ENCODE measurements around the gene NF1.

The NF1 gene

DNA sequence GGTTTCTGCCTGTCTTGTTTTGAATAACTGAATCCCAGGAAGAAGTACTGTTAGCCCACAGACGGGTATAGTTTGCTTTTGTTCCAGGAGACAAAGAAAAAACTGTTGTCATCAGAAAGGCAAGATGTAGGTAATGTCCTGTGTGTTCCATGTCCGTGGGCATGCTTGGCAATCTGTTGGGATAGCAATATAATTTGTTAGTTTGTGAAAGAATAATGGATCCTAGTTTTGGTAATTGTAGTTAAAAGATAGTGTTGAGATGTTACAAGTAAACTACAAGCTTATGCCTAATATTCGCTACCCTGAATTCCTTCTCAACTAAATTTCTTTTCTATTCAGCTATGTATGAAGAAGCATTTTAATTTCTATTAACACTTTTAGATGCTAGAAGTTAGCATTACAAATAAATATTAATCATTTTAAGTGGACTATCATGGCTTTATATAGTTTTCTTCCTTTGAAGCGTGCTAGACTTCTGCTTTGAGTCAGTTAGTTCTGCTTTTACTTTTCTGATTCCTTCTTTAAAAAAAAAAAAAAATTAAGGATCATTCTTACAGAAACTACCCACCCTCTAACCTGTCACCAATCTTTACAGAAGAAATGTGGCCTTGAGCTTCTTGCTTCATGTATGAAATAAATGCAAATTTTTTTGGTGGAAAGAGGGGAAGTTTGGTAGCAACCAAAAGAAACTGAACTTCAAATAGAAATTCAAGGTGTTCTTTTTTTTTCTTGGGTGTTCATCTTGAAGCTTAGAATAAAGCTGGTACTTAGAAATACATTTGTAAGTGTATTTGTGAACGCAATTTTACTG, 224.3 kb downstream of the NF1 start:
- H4K20me1 ChIP-seq (ENCODE audit: low read depth, low read length): no peaks in the 10 kb centered on the region
- peak overlapping the region; percentile 76 for H3K4me3 ChIP-seq (ENCODE audit: insufficient read depth, low read length, poor library complexity, severe bottlenecking)
- H3K9me3 ChIP-seq (ENCODE audit: insufficient read depth, low read length): no peaks in the 10 kb centered on the region
- H3K9me2 ChIP-seq (replicated peaks; ENCODE audit: insufficient read depth, low read length): no peaks in the 10 kb centered on the region
- H3K27me3 ChIP-seq (ENCODE audit: low read length): no peaks in the 10 kb centered on the region
- H3F3A ChIP-seq (ENCODE audit: insufficient read depth): peaks cover 78% of the 10 kb centered on the region
- TF ChIP-seq EZH2phosphoT487 (conservative IDR thresholded peaks at IDR 0.05; ENCODE audit: low read length): no peak
- TF ChIP-seq CTCF (IDR thresholded peaks at IDR 0.05; ENCODE audit: insufficient read depth, low read length, poor library complexity, severe bottlenecking): no peak
- peak overlapping the region; percentile 67 for H3K9ac ChIP-seq (ENCODE audit: low read length)
- peaks cover 56% of the 10 kb centered on the region for H3K79me2 ChIP-seq (ENCODE audit: insufficient read depth, low read length)
- H3K4me2 ChIP-seq (ENCODE audit: low read depth, low read length, poor library complexity, severe bottlenecking): peak overlapping the region; percentile 100
- H2AFZ ChIP-seq (ENCODE audit: low read depth, low read length, severe bottlenecking): no peak overlapping the region
- H3K27ac ChIP-seq (ENCODE audit: low read depth, low read length): peak overlapping the region; percentile 100
- H3K36me3 ChIP-seq (ENCODE audit: low read length): no peaks in the 10 kb centered on the region

DNA sequence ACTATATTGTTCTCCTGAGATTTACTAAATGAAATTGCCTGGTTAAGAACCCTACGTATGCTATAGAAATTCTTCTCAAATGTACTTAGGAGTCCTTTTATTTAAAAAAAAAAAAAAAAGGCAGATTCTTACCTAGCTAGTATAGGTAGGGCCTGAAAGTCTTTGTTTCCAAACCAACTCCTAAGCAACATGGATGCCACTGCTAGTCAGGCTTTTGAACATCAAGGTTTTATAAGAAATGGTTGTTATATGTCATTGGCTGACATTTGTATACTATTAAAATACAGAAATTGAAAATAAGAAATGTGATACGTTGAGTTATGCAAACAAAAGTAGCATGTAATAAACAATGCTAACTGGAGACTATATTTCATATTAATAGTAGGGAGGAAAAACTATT, 225.5 kb downstream of the NF1 start:
- H3K9me2 ChIP-seq (replicated peaks; ENCODE audit: insufficient read depth, low read length): no peaks in the 10 kb centered on the region
- peak overlapping the region; percentile 67 for H3K9ac ChIP-seq (ENCODE audit: low read length)
- no peaks in the 10 kb centered on the region for H3K36me3 ChIP-seq (ENCODE audit: low read length)
- peaks cover 66% of the 10 kb centered on the region for H3F3A ChIP-seq (ENCODE audit: insufficient read depth)
- peak overlapping the region; percentile 100 for H3K27ac ChIP-seq (ENCODE audit: low read depth, low read length)
- peaks cover 50% of the 10 kb centered on the region for H3K79me2 ChIP-seq (ENCODE audit: insufficient read depth, low read length)
- TF ChIP-seq CTCF (IDR thresholded peaks at IDR 0.05; ENCODE audit: insufficient read depth, low read length, poor library complexity, severe bottlenecking) (no peak), EZH2phosphoT487 (conservative IDR thresholded peaks at IDR 0.05; ENCODE audit: low read length) (no peak)
- no peaks in the 10 kb centered on the region for H4K20me1 ChIP-seq (ENCODE audit: low read depth, low read length)
- H3K27me3 ChIP-seq (ENCODE audit: low read length): no peaks in the 10 kb centered on the region
- H2AFZ ChIP-seq (ENCODE audit: low read depth, low read length, severe bottlenecking): no peak overlapping the region
- no peaks in the 10 kb centered on the region for H3K9me3 ChIP-seq (ENCODE audit: insufficient read depth, low read length)
- peak overlapping the region; percentile 100 for H3K4me2 ChIP-seq (ENCODE audit: low read depth, low read length, poor library complexity, severe bottlenecking)
- peak overlapping the region; percentile 76 for H3K4me3 ChIP-seq (ENCODE audit: insufficient read depth, low read length, poor library complexity, severe bottlenecking)

DNA sequence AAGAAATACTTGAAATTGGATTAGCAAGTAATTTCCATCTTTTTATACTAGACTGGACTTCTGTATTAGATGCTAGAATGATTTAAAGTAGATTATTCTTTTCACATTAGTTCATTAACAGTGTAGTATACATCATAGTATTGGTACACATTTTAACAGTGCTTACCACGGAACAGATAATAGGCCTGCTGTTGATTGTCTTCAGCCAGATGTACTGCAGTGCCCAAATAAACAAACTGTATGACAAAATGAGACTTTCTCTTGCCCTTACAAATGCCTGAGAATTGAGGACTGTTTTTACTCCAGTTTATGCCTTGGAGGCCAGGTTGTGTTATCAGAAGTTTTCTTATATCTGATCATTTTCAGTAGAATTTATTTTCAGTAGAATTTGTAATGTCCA, 226.0 kb downstream of the NF1 start:
- no peaks in the 10 kb centered on the region for H3K9me2 ChIP-seq (replicated peaks; ENCODE audit: insufficient read depth, low read length)
- H3K27ac ChIP-seq (ENCODE audit: low read depth, low read length): peak overlapping the region; percentile 100
- H3K9ac ChIP-seq (ENCODE audit: low read length): peak overlapping the region; percentile 67
- no peaks in the 10 kb centered on the region for H3K9me3 ChIP-seq (ENCODE audit: insufficient read depth, low read length)
- H3F3A ChIP-seq (ENCODE audit: insufficient read depth): peaks cover 61% of the 10 kb centered on the region
- H3K79me2 ChIP-seq (ENCODE audit: insufficient read depth, low read length): peaks cover 46% of the 10 kb centered on the region
- no peaks in the 10 kb centered on the region for H4K20me1 ChIP-seq (ENCODE audit: low read depth, low read length)
- no peaks in the 10 kb centered on the region for H3K27me3 ChIP-seq (ENCODE audit: low read length)
- H3K36me3 ChIP-seq (ENCODE audit: low read length): no peaks in the 10 kb centered on the region
- peak overlapping the region; percentile 76 for H3K4me3 ChIP-seq (ENCODE audit: insufficient read depth, low read length, poor library complexity, severe bottlenecking)
- H3K4me2 ChIP-seq (ENCODE audit: low read depth, low read length, poor library complexity, severe bottlenecking): peak overlapping the region; percentile 100
- no peak overlapping the region for H2AFZ ChIP-seq (ENCODE audit: low read depth, low read length, severe bottlenecking)
- TF ChIP-seq EZH2phosphoT487 (conservative IDR thresholded peaks at IDR 0.05; ENCODE audit: low read length) (no peak), CTCF (IDR thresholded peaks at IDR 0.05; ENCODE audit: insufficient read depth, low read length, poor library complexity, severe bottlenecking) (no peak)

All from SU-DHL-6 (cell line).